GM19467 (cell line): ENCODE data around the gene ARID3B.
"Not testable (repeated sequence)": the region's sequence is repeated elsewhere in the genome, so short reads cannot be mapped to it uniquely, and the experiment has no call there.

Experiments used
- ATAC-seq: cut with Tn5 transposase; IDR thresholded peaks from one replicate; pipeline ENCODE4 v1.9.1; 2021; ENCODE audit warnings: mild to moderate bottlenecking, moderate library complexity; ENCODE audit not compliant: unreplicated experiment

Gene ARID3B

DNA sequence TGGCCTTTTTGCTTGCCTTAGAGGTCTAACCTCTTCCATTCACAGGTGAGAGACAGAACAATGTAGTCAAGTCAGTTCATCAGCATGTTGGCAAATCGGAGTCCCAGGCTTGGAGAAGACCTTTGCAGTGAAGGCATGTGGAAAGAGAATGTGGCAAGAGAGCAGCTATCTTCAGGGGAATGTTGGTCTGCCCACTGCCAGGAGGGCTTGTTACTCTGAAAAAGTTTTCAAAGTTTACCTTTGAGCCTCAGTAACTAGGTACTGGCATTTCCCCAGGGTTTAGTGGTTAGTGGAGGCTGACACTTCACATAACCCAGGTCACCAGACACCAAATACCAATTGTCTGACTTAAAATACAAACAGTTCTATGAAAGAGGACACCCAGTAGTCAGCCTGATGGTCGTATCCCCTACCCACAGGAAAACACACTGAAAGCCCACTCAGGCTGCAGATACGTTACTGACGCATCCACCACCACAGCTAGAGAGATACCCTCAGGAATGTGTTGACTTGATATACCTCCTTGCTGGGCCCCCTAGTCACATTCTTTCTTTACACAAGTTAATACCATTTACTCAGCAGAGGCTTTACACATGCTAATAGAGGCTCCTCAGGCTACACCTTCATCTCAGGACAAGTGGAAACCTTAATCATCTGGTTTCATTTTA, 9.7 kb upstream of the ARID3B start:
- ATAC-seq: no peak

DNA sequence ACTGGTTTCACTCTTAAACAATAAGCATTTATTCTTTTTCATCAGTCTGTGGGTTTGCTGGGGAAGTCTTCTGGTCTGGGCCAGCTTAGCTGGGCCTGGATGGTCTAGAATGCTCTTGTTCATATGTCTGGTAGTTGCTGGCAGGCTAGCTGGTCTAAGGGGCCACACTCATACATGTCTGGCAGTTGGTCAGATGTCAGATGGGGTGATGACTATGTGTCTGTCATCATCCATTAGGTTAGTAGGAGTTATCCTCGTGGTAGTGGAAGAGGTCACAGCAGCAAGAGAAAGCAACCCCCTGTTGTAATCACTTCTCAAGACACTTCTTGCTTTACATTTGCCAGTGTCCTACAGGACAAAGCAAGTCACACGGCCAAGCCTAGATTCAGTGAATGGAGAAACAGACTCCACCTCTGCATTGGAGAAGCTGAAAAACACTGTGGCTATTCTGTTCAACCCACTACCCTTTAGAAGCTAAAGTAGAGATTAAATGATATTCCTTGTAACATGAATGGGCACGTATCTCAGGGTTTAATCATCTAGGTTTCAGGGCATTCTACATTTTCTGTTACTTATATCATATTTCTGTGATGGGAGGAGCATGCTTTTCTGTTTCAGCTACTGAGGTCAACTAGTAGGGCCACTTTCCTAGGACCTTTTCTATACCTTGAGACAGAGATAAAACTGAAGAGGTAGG, 5.5 kb upstream of the ARID3B start:
- no peak for ATAC-seq

DNA sequence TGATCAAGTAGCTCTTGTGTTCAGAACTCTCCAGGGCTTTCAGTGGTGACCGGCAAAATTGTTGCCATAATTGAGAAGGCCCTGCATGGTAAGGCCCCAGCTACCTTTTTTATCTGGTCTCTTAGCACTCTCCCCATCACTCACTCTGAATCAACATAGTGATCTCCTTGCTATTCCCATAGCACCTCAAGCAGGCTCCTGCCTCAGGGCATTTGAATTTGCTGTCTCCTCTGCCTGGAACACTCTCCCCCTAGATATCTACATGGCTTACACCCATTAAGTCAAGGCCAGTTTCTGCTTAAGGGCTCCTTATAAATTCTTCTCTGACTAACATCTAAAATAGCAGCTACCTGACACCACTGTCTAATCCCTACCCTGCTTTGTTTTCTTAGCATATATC, 3.3 kb upstream of the ARID3B start:
- no peak for ATAC-seq

DNA sequence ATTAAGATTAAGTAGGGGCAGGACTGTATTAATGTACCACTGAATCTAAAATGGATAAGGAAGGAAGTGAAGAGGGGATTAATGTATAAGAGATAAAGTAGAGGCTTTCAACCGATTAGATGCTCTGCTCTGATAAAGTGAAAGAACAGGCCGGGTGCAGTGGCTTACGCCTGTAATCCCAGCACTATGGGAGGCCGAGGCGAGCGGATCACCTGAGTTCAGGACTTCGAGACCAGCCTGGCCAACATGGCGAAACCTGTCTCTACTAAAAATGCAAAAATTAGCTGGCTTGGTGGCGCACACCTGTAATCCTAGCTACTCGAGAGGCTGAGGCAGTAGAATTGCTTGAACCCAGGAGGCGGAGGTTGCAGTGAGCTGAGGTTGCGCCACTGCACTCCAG, 1.5 kb upstream of the ARID3B start:
- not testable (repeated sequence) for ATAC-seq

DNA sequence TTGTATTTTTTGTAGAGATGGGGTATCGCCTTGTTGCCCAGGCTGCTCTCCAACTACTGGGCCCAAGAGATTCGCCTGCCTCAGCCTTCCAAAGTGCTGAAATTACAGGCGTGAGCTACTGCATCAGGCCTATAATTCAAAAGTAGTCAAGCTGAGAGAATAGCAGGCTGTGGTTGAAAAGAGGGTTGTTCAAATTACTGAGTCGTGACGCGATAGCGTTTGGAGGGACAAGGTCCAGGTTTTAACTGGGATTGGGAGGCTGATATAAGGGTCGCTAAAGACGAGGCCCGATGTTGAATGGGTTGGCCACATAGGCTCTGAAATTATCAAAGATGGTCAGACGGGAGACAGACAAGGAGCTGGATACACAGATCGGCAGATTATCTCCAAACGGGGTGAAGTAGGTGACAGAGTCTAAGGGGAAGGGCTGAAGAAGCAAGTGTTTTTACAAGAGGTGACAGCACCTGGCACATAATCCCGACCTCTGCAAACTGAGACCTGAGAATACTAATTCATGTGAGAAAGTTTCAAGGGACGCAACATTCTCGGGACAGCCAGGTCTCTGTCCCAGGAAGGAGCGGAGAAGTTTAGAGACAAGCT, 759 bp upstream of the ARID3B start:
- peak; percentile 1 for ATAC-seq

DNA sequence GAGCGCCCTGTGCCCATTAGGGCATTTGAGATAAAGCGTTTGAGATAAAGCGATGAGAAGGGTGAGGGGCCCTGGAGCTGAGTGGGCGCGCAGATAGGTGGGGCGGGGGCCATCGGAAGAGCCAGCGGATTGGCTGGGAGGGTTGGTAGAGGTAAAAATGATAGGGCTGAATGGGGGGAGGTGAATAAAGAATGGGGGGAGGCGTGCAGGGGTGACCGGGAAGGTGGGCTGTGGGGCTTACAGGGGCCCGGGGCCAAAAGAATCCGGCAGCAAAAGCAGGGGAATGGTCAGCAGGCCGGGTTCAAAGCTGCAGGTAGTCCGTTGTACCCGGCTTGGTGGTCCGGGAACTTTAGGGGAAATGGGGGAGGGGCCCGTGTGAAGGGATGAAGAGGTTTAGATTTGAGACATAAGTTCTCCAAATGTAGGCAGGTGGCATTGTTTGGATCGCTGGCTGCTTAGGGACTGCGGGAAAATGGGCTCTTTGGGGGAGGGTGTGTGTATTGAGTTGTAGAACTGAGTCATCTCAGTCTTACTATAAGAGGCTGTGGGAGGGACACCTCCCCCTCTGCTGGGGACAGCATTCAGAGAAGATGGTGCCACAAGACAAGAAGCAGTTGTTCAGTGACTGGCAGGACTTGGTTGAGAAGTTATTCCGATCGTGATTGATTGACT, 610 bp downstream of the ARID3B start:
- ATAC-seq: peak; percentile 33

DNA sequence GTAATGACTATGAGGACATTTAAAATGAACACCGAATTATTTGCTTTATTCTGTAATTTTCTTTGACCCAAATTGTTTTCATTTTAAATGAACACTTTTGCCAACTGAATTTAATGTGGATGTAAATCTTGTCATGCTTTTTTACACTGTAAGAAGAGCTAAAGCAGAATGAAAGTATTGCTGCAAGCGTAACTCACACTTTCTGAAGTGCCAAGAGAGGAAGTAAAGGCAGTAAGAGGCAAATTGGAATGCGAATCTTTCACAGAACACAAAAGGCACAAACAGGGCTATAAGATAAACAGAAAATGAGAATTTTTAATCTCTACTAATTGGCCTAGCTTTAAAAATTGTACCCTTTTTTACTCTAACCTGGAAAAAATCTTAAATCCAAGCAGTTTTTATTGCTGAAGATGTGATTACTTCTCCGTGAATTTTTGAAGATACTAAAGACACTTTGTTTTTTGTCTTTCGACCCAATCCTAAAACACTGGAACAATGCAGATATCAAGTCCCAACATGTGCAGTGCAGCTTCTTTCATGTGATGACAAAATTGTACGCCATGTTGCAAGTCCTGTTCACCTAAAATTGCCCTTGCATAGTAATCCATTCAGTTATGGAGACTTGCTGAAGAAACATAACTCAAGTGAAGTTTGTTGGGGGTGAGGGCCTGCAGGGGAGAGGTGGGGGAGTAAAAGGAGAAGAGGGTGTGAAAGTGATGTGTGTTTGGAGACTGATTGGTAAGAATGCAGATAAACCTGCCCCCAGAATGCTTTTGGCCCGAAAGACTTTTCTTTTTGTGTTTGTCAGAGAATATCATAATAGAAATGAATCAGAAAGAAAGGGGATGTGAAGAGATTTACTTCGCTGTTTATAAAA, 1.4 kb downstream of the ARID3B start:
- ATAC-seq: no peak

DNA sequence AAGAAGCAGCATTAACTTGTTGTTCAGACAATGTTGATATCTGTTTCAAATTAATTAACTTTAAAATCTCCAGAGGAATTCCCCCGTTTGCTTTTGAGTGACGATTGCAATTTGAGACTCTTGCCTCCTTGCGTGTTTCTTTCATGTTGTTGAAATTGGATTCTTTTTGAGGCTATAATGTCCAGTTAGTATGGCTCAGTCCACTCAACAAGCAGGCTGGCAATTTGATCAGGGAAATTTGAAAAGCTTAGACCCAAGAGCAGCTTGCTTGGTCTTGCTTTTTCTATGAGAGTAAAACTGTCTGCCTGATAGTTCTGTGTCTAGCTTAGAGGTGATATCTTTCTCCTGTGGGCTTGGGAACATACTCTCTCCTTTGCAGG, 2.0 kb downstream of the ARID3B start:
- ATAC-seq: no peak

DNA sequence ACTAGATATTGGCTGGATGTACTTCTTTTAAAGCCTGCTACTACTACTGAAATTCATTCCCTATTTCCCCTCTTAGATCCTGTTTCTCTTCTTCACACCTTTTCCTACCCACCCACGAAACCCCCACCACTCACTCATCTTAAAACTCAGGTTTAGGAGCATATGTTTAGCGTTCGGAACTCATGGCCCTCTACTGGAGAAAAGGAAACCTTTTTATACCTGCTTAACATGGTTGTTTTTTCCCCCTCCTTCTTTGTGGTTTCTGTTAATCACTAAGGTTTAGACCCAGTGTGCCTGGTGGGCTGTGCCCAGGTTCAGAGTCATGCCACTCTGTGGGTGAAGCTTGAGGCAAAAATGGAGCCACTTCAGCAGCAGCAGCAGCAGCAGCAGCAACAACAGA, 2.6 kb downstream of the ARID3B start:
- ATAC-seq: no peak

DNA sequence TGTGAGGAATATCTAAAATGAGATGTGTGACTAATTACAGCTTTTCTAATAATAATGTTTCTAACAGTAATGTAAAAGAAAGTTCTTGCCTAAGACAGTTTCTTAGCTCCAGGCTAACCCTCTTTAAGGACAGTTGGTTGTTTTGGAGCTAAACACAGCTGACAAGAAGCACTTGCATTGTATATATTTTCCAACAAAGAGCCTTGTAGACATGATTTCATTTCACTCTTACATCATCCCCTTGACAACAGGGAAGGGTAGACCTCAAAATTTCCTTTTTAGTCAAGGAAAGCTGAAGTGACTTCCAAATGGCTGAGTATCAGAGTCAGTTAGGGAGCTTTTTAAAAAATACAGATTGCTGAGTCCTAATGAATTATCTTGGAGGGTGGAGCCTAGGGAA, 4.1 kb downstream of the ARID3B start:
- ATAC-seq: no peak

DNA sequence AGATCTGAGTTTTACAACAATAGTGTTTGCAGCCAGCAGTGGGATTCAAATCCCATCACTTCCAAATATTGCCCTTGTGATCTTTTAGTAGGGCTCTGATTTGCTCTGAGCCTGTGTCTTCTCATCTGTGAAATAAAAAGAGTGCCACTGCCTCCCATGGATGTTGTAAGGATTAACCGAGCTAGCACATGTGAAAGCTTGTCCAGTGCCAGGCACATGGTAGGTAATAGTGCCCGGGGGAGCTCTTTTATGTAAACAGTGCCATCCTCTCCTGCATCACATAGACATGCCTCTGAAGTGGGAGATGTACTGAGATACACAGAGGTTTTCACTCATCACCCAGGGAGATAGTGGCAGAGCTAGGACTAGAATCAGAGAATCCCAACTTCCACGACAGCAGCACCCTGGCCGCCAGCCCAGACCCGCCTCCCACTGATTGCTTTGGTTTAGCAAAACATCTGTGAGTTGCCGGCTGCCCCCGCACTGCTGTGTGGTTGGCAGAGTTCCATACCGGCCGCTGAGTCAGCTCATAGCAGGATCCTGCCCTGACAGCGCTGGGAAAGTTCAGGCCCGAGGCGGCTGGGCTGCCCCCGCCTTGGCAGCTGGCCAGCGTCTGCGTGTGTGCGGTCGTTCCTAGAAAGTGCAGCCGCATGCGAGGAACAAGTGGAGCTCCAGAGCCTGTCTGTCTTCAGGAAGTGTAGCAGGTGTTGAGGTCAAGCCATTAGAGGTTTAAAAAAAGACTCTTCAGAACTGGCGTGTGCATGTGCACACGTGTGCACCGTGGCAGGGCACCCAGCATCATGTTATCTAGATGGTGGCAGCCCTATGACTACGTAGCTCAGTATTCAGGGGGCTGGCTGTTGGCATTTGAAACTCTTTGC, 5.0 kb downstream of the ARID3B start:
- peak; percentile 46 for ATAC-seq

DNA sequence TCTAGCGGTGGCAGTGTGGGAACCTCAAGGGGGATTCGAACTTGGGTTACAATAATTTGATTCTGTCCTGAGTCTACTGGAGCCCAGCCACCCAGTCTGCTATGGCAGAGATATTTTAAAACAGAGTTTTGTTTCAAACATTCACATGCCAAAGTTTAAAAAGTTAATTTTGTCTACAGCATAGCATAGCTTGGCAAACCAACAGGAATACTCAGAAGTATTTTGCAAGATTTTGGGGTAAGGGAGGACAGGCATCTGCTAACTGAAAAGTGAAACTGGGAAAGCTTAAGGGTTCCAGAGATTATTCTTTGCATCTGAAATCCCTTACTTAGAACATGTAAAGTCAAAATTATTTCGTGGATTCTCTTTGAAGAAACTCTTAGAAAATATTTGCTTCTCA, 6.6 kb downstream of the ARID3B start:
- ATAC-seq: no peak

DNA sequence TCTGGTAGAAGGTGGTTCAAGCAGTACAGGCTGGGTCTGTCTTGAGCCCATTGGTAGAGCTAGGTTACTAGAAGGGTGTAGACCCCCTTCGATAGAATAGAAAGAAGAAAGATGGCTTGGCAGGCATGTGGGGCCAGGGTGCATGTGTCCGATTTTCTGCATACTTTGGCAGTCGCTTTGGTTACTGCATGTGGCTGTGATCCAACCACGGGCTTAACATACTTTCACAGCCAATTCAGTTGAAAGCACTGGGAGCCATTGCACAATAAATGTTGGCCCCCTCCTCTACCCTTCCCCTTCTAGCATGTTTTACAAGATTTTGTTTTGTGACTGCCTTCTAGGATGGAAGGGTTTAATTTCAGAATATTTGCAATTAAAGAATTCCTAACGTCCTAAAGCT, 7.2 kb downstream of the ARID3B start:
- no peak for ATAC-seq

DNA sequence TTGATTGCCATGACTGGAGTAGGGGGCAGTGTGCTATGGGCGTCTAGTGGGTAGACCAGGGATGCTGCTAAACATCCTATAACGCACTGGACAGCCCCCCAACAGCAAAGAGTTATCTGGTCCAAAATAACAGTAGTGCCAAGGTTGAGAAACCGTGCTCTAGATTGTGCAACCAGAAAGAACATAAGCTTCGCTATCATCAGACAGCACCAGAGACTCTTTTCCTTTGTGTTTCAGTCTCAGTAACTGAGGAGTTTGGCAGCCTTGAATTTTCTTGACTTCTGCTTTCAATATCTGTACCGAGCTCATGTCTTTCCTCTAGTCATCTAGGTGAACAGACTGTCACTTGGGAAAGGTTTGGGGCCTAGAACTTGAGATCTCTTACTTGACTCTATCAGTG, 8.8 kb downstream of the ARID3B start:
- ATAC-seq: no peak

DNA sequence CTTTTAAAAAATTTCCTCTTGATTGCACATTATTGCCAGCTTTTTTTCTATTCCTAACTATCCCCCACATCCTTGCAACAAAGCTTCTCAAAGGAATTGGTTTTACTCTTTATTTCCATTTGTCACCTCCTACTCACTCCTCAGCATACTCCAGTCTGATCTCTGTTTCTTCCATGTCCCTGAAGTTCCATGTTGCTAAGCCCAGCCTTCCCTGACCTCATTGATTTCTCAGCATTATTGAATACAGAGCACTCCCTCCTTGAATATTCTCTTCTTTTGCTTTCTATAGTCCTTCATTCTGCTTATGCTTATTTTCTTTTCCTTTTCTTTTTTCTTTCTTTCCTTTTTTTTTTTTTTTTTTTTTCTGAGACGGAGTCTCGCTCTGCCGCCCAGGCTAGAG, 10.7 kb downstream of the ARID3B start:
- ATAC-seq: no peak

DNA sequence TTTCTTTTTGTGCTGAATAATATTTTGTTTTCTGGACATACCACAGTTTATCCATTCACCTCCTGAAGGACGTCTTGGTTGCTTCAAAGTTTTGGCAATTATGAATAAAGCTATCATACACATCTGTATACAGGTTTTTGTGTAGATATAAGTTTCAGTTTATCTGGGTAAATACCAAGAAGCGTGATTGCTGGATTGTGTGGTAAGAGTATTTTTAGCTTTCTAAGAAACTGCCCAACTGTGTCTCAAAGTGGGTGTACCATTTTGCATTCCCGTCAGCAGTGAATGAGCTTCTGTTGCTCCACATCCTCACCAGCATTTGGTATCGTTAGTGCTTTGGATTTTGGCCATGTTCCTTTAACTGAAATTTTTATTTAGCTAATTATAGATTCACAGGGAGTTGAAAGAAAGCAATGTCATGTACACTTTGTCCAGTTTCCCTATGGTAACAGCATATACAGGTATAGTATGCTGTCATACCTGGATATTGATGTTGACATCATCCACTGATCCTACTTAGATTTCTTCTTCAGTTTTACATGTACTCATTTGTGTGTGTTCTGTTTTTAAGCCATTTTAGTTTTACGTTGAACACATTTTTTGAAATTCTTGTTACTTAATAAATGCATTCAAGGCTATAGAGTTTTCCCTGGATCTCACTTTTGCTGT, 11.9 kb downstream of the ARID3B start:
- no peak for ATAC-seq

DNA sequence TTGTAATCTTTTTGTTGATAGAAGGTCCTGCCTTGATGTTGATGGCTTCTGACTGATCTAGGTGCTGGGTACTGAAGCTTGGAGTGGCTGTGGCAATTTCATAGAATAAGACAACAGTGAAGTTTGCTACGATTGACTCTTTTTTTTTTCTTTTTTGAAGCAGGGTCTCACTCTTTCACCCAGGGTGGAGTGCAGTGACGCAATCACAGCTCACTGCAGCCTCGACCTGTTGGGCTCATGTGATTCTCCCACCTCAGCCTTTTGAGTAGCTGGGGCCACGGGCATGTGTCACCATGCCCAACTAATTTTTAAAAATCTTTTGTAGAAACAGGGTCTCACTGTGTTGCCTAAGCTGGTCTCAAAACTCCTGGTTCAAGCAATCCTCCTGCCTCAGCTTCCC, 14.2 kb downstream of the ARID3B start:
- ATAC-seq: no peak

DNA sequence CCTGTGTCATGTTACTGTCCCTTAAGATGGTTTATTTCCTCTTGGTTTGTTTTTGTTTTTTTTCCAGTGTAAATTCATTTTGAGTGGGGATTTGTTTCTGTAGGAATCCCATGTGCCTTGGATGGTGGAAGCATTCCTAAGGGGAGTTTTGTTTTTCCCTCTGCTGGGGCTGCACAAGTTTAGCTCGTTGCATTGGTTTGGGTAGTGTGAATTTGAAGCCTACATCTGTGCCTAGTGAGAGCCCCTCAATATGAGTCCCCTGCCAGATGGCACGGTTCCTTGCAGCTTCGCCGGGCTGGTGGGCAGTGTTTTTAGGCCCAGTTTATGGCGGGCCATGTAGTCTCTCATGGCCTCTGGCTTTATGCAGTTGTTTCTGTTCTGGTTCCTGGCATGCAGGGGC, 17.7 kb downstream of the ARID3B start:
- ATAC-seq: no peak

DNA sequence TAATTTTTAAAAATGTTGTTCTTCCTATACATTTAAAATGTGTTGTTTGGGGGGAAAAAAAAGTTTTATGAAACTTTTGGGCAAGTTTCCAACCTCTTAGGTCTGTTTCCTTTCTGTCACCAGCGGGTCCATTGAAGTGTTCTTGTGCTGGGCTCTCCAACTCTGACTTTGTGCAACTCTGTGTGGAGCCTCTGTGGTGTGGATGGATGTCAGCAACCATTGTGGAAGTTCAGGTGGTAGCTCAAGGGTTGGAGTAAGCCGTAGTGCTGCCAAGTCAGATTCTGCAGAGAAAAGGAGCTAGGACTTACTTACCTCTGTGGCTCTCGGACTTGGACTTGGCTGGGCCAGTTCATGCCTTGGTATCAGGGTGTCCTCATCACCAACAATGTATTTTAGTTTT, 22.4 kb downstream of the ARID3B start:
- no peak for ATAC-seq
